ENCODE data around the gene TPM4. TPM values are rescaled to one million over a fixed set of nuclear protein-coding genes. Genes with fewer than 3 reads are reported as not detected.
"Not testable (repeated sequence)": the region's sequence is repeated elsewhere in the genome, so short reads cannot be mapped to it uniquely, and the experiment has no call there.

Gene TPM4
- total RNA-seq, 2 experiments from 2014 or later, result 592 to 611 TPM

- H3K36me3 Mint-ChIP-seq (ENCODE audit: low read depth), result peaks cover 33% of the 10 kb centered on the region
- no peak for DNase-seq
Observed at GRCh38 chr19:16111909-16112752, 35.8 kb downstream of the TPM4 start.

GRCh38 chr19:16112778-16113177 is 36.5 kb downstream of the TPM4 start:
- Mint-ChIP-seq H3K27me3 (no peaks in the 10 kb centered on the region), H3K4me3 (peak overlapping the region; percentile 99), H3K27ac (peak overlapping the region; percentile 96), H3K36me3 (ENCODE audit: low read depth) (peaks cover 38% of the 10 kb centered on the region), H3K9me3 (no peaks in the 10 kb centered on the region), H3K4me1 (peaks cover 56% of the 10 kb centered on the region)
- DNase-seq, result no peak
- ChIA-PET POLR2A (interaction anchor here (0.9 to 10.6 kb wide), 7 partner anchors 9 to 73 kb away, joined by 3 to 86 read pairs (median 12); partner anchors contain the start of genes FAM32A, HSH2D and TPM4), CTCF (interaction anchor here (0.7 to 1.5 kb wide), 7 partner anchors 17 to 72 kb away, joined by 3 to 5 read pairs (median 3); partner anchors contain the start of genes FAM32A, HSH2D and TPM4)

More at GRCh38 chr19:16111909-16112752, 35.8 kb downstream of the TPM4 start:
- ChIA-PET CTCF (interaction anchor here (1.1 to 3.1 kb wide), 11 partner anchors 13 to 73 kb away, joined by 3 to 18 read pairs (median 5); partner anchors contain the start of genes FAM32A, HSH2D and TPM4), POLR2A (interaction anchor here (0.9 to 10.6 kb wide), 17 partner anchors 8 to 733 kb away, joined by 3 to 86 read pairs (median 6); partner anchors contain the start of genes FAM32A, HSH2D, KLF2 and TPM4)
- H3K4me1 Mint-ChIP-seq, result peaks cover 50% of the 10 kb centered on the region
- H3K27ac Mint-ChIP-seq, result peak overlapping the region; percentile 96
- no peaks in the 10 kb centered on the region for H3K27me3 Mint-ChIP-seq
- H3K9me3 Mint-ChIP-seq, result no peaks in the 10 kb centered on the region
- peak overlapping the region; percentile 99 for H3K4me3 Mint-ChIP-seq

- DNase-seq, result no peak
- peaks cover 47% of the 10 kb centered on the region for H3K36me3 Mint-ChIP-seq (ENCODE audit: low read depth)
- no peaks in the 10 kb centered on the region for H3K27me3 Mint-ChIP-seq
- ChIA-PET POLR2A (interaction anchor here (1.4 to 10.6 kb wide), 5 partner anchors 10 to 43 kb away, joined by 6 to 86 read pairs (median 25); partner anchors contain the start of genes HSH2D and TPM4), CTCF (interaction anchor here (1.1 to 1.4 kb wide), 4 partner anchors 18 to 38 kb away, joined by 3 read pairs; partner anchors contain the start of genes HSH2D and TPM4)
- peak overlapping the region; percentile 72 for H3K27ac Mint-ChIP-seq
- no peaks in the 10 kb centered on the region for H3K9me3 Mint-ChIP-seq
- peaks cover 66% of the 10 kb centered on the region for H3K4me1 Mint-ChIP-seq
- peak overlapping the region; percentile 59 for H3K4me3 Mint-ChIP-seq
Observed at GRCh38 chr19:16113727-16114126, 37.4 kb downstream of the TPM4 start.

GRCh38 chr19:16115301-16116039 is 39.2 kb downstream of the TPM4 start:
- Mint-ChIP-seq H3K4me1 (peaks cover 82% of the 10 kb centered on the region), H3K36me3 (ENCODE audit: low read depth) (peaks cover 61% of the 10 kb centered on the region), H3K4me3 (no peak overlapping the region), H3K9me3 (no peaks in the 10 kb centered on the region), H3K27me3 (no peaks in the 10 kb centered on the region), H3K27ac (peak overlapping the region; percentile 41)
- no peak for DNase-seq
- CTCF ChIA-PET, result interaction anchor here (0.7 kb wide), 1 partner anchor 16 kb away, joined by 3 read pairs; no protein-coding TSS in a partner anchor
- POLR2A ChIA-PET, result interaction anchor here (0.9 to 3.4 kb wide), 9 partner anchors 18 to 79 kb away, joined by 3 to 21 read pairs (median 4); partner anchors contain the start of genes FAM32A, HSH2D and TPM4

- no peak for DNase-seq
- Mint-ChIP-seq H3K27ac (peak overlapping the region; percentile 41), H3K36me3 (ENCODE audit: low read depth) (peaks cover 62% of the 10 kb centered on the region), H3K27me3 (no peaks in the 10 kb centered on the region), H3K4me1 (peaks cover 82% of the 10 kb centered on the region), H3K4me3 (no peak overlapping the region), H3K9me3 (no peaks in the 10 kb centered on the region)
- ChIA-PET CTCF (interaction anchor here (0.7 kb wide), 1 partner anchor 16 kb away, joined by 3 read pairs; no protein-coding TSS in a partner anchor), POLR2A (interaction anchor here (0.9 to 3.4 kb wide), 6 partner anchors 17 to 42 kb away, joined by 3 to 21 read pairs (median 4); partner anchors contain the start of gene TPM4)
Observed at GRCh38 chr19:16116067-16116466, 39.8 kb downstream of the TPM4 start.

GRCh38 chr19:16117594-16118033 is 41.3 kb downstream of the TPM4 start:
- Mint-ChIP-seq H3K4me1 (peaks cover 81% of the 10 kb centered on the region), H3K27me3 (no peaks in the 10 kb centered on the region), H3K27ac (peak overlapping the region; percentile 99), H3K4me3 (peak overlapping the region; percentile 33), H3K9me3 (no peaks in the 10 kb centered on the region), H3K36me3 (ENCODE audit: low read depth) (peaks cover 70% of the 10 kb centered on the region)
- DNase-seq, result peak; percentile 22
- POLR2A ChIA-PET, result interaction anchor here (0.7 to 3.5 kb wide), 14 partner anchors 19 to 654 kb away, joined by 3 to 32 read pairs (median 4); partner anchors contain the start of genes FAM32A, HSH2D and TPM4
- CTCF ChIA-PET, result interaction anchor here (0.5 to 2.7 kb wide), 13 partner anchors 8 to 76 kb away, joined by 3 to 10 read pairs (median 4); partner anchors contain the start of genes FAM32A and HSH2D

- DNase-seq, result peak; percentile 57
- peak overlapping the region; percentile 75 for H3K4me3 Mint-ChIP-seq
- H3K4me1 Mint-ChIP-seq, result peaks cover 77% of the 10 kb centered on the region
- CTCF ChIA-PET, result interaction anchor here (0.6 to 2.7 kb wide), 14 partner anchors 8 to 77 kb away, joined by 3 to 10 read pairs (median 3); partner anchors contain the start of genes FAM32A and HSH2D
- H3K27me3 Mint-ChIP-seq, result no peaks in the 10 kb centered on the region
- H3K27ac Mint-ChIP-seq, result peak overlapping the region; percentile 99
- POLR2A ChIA-PET, result interaction anchor here (0.7 to 3.5 kb wide), 16 partner anchors 8 to 256 kb away, joined by 3 to 32 read pairs (median 4); partner anchors contain the start of genes HSH2D, RAB8A and TPM4
- H3K9me3 Mint-ChIP-seq, result no peaks in the 10 kb centered on the region
- peaks cover 71% of the 10 kb centered on the region for H3K36me3 Mint-ChIP-seq (ENCODE audit: low read depth)
Observed at GRCh38 chr19:16118489-16119033, 42.3 kb downstream of the TPM4 start.

GRCh38 chr19:16119075-16119857 is 43.0 kb downstream of the TPM4 start:
- H3K4me3 Mint-ChIP-seq, result peak overlapping the region; percentile 75
- peaks cover 73% of the 10 kb centered on the region for H3K4me1 Mint-ChIP-seq

GRCh38 chr19:16121141-16121540 is 44.8 kb downstream of the TPM4 start:
- H3K36me3 Mint-ChIP-seq (ENCODE audit: low read depth), result peaks cover 69% of the 10 kb centered on the region

More at GRCh38 chr19:16119075-16119857, 43.0 kb downstream of the TPM4 start:
- H3K9me3 Mint-ChIP-seq, H3K27me3 Mint-ChIP-seq: not testable (repeated sequence)
- CTCF ChIA-PET, result interaction anchor here (0.6 to 2.7 kb wide), 7 partner anchors 8 to 79 kb away, joined by 3 to 10 read pairs (median 4); partner anchors contain the start of genes FAM32A and HSH2D
- Mint-ChIP-seq H3K36me3 (ENCODE audit: low read depth) (peaks cover 72% of the 10 kb centered on the region), H3K27ac (peak overlapping the region; percentile 99)
- POLR2A ChIA-PET, result interaction anchor here (0.9 to 3.5 kb wide), 12 partner anchors 8 to 210 kb away, joined by 3 to 32 read pairs (median 6); partner anchors contain the start of genes FAM32A, HSH2D and RAB8A
- peak; percentile 64 for DNase-seq

GRCh38 chr19:16121967-16122366 is 45.7 kb downstream of the TPM4 start:
- Mint-ChIP-seq H3K27ac (peak overlapping the region; percentile 63), H3K27me3 (no peaks in the 10 kb centered on the region), H3K9me3 (no peaks in the 10 kb centered on the region), H3K36me3 (ENCODE audit: low read depth) (peaks cover 71% of the 10 kb centered on the region), H3K4me1 (peaks cover 47% of the 10 kb centered on the region), H3K4me3 (no peak overlapping the region)
- ChIA-PET POLR2A (interaction anchor here (1.0 to 1.6 kb wide), 3 partner anchors 11 to 51 kb away, joined by 3 to 4 read pairs (median 4); no protein-coding TSS in a partner anchor), CTCF (interaction anchor here (0.9 kb wide), 1 partner anchor 59 kb away, joined by 3 read pairs; no protein-coding TSS in a partner anchor)
- no peak for DNase-seq

More at GRCh38 chr19:16121141-16121540, 44.8 kb downstream of the TPM4 start:
- Mint-ChIP-seq H3K27me3 (no peaks in the 10 kb centered on the region), H3K27ac (peak overlapping the region; percentile 99), H3K4me1 (peaks cover 55% of the 10 kb centered on the region), H3K4me3 (no peak overlapping the region), H3K9me3 (no peaks in the 10 kb centered on the region)
- DNase-seq, result no peak
- POLR2A ChIA-PET, result interaction anchor here (1.3 to 2.9 kb wide), 5 partner anchors 10 to 51 kb away, joined by 3 to 16 read pairs (median 4); partner anchors contain the start of genes RAB8A and TPM4
- CTCF ChIA-PET, result interaction anchor here (1.6 to 1.7 kb wide), 2 partner anchors 23 to 64 kb away, joined by 3 to 9 read pairs; partner anchors contain the start of genes FAM32A and HSH2D

GRCh38 chr19:16124953-16125352 is 48.7 kb downstream of the TPM4 start:
- Mint-ChIP-seq H3K36me3 (ENCODE audit: low read depth) (peaks cover 74% of the 10 kb centered on the region), H3K9me3 (no peaks in the 10 kb centered on the region), H3K4me1 (peaks cover 17% of the 10 kb centered on the region), H3K27me3 (no peaks in the 10 kb centered on the region), H3K4me3 (no peak overlapping the region), H3K27ac (no peak overlapping the region)
- no peak for DNase-seq
- ChIA-PET CTCF (no interaction called here), POLR2A (interaction anchor here (2.2 kb wide), 1 partner anchor 19 kb away, joined by 7 read pairs; the partner anchor contains the start of gene HSH2D)

All from activated CD4-positive, alpha-beta memory T cell treated with anti-CD3 and anti-CD28 coated beads, Interleukin-2, amount 10 ng/mL, durations not matched to agents 7 days and 5 days (primary cell).